HG03159 (cell line): Measurements from ENCODE around the gene NHSL2.

Experiments used
- ATAC-seq: cut with Tn5 transposase; IDR thresholded peaks from one replicate; pipeline ENCODE4 v1.9.1; 2021; ENCODE audit warnings: mild to moderate bottlenecking, moderate library complexity; ENCODE audit not compliant: unreplicated experiment

NHSL2 gene

DNA sequence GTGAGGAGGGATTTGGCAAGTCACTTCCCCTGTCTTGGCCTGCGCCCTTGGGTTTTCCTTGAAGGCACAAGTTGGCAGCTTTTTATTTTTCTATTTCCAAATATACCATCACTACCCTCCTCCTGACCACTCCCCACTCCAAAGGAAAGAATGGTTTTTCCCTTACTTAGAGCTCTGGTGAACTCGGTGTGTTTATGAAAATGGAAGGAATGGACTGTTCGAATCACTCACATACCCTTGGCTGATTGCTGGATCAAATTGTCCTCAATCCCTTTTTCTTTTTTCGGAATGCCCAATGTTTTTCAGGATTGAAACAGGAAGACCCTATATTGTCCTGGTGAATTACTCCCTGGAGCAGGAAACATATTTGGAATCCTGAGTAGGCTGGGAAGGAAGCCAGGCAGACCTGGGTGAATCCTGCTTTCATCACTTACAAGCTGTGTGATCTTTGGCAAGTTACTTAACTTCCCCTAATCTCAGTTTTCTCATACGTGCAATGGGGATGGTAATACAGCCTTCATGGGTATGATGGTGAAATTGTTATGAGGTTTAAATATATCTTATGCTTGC lies 150.4 kb downstream of the NHSL2 start:
- ATAC-seq = no peak

DNA sequence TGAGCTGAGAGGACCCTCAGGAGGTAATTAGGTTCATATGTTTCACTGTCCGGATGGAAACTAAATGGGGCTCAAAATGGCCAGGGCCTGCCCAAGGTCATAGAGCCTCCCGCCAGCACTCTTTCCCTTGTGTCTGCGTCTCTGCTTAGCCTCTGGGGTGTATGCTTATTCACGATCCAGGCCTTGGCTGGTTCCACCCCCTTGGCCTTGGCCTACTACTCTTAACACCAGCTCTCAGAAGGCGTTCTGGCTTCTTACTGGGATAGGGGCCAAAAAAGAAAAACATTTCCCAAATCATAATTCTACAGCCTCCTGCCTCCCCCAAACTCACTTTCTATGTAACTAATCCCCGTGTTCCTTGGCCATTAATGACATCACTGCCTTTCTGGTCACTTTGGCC lies 152.3 kb downstream of the NHSL2 start:
- ATAC-seq = no peak

DNA sequence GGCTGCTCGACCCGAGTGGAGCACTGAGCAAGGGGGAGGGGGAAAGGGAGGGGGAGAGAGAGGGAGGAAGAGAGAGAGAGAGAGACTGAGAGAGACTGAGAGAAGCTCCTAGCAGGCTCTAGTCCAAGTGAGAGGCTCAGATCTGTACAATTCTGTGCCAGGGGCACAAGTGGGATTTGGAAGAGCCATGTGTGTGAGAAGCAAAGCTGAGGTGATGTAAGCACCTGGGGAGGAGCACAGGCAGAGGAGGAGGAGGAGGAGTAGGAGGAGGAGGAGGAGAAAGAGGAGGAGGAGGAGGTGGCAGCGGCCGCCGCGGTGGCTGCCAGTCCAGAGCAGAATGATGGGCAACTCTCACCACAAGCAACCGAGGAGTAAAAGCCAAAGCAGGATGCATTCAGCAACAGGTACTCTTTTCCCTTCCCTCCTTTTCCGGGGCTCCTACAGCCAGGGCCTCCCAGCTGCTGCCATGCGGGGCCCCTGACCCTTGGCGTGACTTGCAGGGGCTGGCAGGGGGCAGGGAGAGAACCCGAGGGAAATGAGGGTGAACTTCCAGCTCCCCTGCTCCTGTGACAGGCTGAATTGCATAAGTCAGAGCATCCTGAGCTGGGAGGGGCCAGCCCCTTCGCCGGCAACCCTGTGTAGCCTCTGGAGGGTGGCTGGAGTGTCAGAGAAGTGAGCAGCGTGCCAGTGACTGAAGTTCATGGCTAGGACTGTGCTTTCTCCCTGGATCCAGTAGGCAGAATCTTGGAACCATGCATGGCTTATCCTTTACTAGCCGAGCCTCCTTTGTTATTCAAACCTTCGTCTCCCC lies 158.9 kb downstream of the NHSL2 start:
- ATAC-seq = no peak

DNA sequence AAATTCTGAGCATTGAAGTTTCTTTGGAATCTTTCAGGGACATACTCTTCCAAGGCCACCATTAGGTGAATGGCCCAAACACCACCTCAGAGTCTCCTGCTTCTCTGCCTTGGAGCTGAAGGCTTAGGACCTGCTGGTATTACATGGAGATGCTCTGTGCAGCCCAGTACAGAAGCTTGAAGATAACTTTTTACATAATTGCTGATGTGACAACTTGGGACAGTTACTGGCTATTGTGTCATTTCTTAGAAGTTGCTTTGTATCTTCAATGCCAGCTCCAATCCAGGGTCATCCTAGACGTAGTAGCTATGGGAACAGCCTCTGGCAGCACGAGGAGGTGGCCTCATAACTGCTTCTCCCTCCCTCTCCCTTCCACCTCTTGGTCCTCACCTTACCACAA lies 160.6 kb downstream of the NHSL2 start:
- ATAC-seq = no peak

DNA sequence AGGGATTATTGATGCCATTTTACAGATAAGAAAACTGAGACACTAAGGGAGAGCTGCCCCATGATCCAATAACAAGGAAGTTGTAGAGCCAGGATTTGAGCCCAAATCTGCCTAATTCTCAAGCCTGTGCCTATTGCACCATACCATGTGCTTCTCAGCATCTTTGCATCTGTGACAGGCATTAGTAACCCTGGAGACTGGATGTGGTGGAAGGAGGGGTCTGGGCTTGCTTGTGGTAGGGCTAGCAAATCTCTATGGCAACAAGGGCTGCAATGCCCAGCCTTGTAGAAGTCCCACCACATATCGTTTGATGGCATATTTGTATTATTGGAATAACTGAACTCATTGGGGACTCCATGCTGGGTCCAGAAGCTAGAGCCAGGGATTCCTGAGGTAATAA lies 163.0 kb downstream of the NHSL2 start:
- ATAC-seq = no peak

DNA sequence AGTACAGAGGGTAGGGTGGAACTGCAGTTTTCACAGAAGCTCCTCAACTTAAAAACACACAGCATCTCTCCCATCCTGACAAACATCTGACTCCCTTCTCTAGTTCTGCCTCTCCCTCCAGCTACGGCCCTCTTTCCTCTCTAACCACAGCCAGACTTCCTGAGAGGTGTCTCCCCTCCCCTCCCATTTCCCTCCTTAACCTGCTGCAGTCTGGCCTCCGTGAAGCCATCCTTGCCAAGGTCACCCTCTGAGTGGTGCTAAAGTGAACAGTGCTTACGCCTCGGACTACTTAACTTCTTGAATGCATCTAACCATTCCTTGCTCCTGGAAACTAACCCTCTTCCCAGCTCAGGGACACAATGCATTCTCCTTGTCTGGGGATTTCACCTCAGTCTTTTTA lies 167.8 kb downstream of the NHSL2 start:
- no peak for ATAC-seq

DNA sequence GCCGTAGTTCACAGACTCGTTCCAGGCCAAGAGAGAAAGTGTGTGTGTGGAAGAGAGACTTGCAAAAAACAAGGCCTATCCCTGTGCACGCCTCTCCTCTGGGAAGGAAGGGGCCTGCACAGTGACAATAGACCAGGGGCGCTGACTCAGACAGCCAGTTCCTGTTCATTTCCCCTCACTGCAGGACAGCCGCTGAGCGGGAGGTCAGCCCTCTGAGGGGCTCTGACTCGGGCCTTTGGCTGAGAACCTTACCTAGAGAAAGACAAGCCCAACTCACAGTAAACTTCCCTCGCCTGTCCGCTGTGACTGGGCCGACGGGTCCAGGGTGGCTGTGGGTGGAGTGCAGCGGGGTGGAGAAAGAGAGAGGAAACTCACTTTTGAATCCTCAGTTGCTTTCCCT lies 169.0 kb downstream of the NHSL2 start:
- no peak for ATAC-seq

DNA sequence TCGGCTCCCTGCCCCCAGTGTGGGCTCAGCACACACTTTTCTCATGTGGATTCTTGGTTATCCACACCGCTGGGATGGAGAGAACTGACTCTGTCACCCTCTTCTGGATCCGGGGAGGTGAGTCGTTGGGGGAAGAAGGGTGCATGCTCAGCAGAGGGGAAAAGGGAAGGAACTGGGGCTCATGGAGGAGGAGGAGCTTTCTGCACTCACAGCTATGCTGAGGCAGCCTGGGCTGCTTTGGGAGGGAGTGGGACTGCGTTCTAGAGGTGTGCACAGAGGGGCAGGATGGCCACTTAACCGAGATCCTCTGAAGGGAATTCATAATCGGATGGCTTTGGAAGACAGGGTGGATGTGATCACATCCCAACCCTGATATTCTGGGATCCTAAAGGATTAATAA lies 169.5 kb downstream of the NHSL2 start:
- ATAC-seq = no peak

DNA sequence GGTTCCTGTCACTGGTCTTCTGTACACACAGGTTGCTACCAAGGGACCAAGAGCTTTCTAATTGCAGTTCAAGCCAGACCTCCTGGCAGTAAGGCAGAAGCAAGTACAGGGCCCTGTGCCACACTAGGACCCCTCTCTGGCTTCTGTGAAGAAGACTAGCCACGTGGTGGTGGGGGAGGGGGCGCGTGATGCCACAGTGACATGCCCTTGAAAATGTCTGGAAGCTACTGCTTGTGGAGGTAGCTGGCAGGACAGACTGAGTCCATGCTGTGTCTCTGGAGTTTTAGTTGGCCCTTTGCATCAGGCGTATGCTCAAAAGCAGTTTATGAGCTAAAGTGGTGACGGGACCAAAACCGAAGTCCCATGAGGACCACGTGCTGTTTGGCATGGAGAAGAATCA lies 170.2 kb downstream of the NHSL2 start:
- no peak for ATAC-seq

DNA sequence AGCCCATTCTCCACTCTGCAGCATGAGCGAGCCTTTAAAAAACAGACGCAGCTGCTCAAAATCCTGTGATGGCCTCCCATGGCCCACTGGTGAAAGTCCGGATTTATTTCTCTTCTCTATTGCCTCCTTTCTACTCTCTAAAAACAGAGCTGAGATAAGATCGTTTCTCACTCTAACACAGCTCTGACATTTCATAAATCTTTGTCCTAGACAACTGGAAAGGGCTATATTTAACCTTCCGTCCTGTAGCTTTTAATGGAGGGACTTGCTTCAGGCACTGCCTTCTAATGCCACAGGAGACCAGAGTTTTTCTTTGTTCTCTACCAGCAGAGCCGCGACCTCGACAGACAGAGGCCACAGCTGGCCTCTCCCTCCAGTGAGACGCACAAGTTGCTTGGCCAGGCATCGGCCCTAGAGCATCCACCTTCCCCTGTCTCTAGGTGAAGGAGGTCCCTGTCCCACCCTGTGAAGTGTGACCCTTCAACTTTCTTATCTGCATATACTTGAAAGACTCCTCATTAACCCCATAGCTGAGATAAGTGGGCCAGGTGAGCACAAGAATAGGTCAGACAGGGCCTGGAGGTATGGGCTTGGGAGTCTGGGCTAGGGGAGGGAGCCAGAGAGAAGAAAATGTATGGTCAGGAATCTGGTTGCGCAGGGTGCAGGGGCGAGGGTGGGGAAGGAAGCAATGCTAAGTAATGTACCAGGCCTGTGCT lies 171.1 kb downstream of the NHSL2 start:
- no peak for ATAC-seq

DNA sequence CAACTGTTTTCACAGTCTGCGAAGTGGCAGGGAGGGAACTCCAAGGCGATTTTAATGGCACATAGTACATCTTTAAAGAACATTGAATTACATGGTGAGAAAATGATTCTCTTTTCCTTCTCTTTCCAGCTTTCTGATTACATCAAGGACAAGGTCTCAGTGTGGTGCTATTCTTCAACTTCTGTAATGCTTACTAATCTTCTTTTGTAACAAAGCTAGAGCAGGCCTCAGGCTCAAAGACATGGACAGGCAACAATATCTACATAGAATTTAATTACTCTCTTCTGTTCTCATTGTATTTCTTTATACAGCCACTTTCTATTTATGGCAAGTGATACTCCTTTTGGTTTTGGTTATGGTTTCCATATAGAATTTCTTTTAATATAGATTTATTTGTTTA lies 172.6 kb downstream of the NHSL2 start:
- ATAC-seq = no peak

DNA sequence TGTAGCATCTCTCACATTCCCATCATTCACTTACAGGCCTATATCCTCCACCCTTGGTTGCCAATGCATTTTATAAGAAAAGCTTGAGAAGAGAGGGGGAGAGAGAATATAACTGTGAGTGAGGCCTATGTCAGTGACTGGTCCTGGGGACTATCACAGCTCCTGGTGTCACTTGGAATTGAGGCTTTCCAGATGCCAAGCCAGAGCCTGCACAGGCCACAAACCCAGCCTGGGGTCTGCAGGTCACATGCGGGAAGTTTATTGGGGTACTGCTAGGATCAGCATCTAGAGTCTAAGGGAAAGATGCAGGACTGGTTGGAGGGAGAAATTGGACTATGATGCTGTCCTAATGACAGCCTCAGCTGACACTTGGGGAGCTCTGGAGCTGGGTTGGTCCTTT lies 173.5 kb downstream of the NHSL2 start:
- ATAC-seq = no peak

DNA sequence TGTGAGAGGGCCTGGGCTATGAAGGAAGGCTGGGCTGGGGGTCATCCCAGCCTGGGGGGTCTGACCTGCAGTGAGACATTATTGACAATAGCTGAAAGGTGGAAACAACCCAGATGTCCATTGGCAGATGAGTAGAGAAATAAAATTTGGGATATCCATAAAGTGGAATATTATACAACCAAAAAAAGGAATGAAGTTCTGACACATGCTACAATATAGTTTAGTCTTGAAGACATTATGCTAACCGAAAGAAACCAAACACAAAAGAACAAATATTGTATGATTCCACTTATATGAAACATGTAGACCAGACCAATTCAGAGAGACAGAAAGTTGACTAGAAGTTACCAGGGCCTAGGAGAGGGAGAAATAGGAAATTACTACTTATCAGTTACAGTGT lies 176.3 kb downstream of the NHSL2 start:
- no peak for ATAC-seq

DNA sequence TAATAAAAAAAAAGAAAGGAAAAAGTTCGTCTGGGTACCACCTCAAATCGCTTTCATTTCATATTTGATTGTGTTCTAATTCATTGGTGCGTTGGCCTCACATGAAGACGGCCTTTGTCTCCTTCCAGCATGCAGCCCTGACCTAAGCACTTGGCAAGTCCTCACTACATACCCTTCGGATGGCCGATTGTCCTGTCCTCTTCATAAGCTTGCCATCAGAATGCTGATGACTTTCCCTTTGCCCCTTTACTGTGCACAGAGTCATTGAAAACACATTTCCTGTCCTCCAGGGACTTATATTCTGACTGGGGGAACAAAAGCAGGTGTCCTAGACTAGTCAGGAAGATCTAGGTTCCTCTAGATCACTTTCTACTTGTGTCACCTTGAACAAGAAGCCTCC lies 178.1 kb downstream of the NHSL2 start:
- no peak for ATAC-seq

DNA sequence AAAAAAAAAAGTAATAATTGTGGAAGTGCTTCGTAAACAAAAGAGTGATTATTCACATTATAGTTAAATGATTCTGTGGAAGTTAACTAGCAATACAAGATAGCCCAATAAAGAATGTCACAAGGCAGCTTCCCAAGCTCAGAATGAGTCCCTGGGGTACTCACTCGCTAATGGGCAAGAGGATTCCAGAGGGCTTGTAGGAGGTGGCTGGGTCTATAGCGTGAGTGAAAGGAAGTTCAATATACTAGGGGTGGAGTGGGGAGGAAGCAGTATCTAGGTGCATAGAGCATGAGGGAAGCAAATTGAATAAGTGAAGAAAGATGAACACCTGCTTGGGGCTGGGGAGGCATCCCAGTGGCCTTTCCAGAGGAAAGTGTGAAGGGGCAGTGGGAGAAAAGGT lies 178.6 kb downstream of the NHSL2 start:
- ATAC-seq = no peak

DNA sequence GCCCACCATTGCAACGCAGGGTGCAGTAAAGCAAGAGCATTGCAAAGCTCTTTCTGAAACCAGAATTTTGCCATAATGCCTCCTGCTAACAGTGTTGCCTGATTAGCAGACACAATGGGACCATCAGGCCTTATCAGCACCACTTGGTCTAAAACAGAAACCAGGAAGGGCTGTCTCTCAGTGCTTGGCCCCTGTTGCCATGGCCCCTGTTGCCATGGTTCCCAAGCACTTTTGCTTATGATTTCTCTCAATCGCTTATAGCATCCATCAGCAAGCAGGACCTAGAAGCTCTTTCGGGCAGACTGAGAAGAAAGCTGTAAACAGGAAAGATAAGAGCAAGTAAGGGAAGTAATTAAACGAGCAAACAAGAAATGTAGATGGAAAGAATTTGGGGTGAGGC lies 184.2 kb downstream of the NHSL2 start:
- ATAC-seq = peak; percentile 90

DNA sequence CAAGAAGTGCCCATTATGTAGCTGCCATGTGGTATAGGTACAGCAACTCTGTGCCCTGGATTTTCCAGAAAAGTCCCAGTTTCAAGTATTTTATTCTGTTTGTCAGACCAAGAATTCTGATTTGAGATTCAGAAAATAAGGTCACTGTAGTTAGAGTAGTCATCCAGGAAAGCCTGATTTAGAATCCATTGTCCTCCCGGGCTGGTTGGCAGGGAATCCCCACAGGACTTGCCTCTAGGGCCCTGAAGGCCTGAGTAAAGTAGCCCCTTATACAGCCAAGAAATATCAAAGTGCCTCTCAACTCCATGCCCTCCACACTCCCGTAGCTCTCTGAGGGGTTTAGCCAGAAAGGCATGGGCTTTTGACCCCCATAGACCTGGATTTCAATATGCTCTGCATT lies 184.7 kb downstream of the NHSL2 start:
- no peak for ATAC-seq

DNA sequence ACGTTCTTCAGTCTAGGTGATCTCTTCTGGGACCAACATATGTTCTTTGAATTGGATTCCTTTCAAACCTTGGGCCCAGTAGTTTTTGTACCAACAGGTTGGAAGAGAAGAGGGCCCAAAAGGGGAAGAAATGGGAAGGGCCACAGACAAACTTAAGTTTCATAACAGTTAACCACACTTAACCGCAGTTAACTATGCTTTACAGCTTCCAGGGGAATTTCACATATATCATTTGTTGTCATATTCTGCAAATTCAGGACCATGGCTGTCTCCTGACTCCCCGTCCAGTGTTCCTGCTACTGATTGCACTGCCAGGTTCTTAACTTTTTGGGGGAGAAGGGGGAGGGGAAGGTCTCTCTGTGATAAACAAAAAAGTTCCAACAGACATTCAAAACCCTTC lies 186.5 kb downstream of the NHSL2 start:
- no peak for ATAC-seq

DNA sequence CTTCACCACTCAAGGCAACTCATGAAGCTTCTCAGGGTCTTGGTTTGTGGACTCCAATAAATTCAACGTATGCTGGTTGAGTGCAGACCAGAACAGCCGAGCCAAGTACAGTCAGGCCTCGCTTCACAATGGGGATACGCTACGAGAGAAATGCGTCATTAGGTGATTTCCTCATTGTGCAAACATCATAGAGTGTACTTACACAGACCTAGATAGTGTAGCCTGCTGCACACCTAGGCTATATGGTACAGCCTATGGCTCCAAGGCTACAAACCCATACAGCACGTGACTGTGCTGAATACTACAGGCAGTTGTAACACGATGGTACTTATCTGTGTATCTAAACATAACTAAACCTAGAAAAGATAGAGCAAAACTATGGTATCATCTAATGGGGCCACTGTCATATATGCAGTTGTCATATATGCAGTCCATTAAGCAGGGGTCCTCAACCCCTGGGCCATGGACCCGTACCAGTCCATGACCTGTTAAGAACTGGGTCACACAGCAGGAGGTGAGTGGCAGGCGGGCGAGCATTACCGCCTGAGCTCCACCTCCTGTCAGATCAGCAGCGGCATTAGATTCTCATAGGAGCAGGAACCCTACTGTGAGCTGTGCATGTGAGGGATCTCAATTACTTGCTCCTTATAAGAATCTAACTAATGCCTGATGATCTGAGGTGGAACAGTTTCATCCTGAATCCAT lies 189.6 kb downstream of the NHSL2 start:
- ATAC-seq = no peak

DNA sequence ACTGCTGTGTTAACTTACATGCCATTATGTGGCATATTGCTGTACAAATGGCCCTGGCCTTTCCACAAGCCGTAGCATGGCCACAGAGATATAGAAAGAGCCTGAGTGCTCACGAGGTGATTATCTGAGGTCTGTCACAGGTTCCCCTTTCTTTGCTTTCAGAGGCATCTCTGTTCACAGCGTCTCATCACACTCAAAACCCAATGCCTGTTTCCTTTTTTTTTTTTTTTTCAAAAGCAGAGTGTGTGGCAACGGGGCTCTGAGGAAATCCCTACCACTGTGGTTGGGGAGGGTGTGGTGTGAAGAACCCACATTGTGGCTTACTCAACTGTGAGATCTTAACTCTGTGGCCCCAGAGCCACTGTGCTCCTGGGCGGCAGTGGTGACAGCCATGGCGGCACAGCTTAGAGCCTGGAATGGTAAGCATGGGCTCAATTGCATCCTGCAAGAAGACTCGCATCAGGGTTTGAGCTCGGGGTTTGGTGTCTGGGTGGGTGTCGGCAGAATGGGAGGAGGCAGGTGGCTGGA lies 190.2 kb downstream of the NHSL2 start:
- ATAC-seq = peak; percentile 75

DNA sequence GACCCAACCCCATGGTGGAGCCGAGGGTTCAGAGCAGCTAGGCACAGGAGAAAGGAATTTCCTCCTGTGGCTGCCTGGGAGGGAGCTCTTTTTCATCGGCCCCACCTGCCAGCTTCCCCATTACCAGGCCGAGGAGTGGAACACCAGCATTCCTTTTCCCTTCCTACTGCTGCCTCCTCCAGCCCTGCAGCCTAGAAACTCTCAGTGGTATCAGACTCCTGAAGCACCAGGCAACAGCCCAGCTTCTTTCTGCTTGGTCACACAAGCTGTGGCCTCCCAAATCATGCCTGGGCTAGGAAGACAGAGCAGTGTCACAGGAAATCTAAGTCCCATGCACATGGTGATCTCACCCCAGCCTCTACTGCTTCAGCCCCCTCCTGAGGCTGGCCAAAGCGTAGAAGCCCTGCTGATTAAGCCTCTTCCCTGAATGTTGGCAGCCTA lies 191.0 kb downstream of the NHSL2 start:
- no peak for ATAC-seq
